Stimulated activated CD4-positive, alpha-beta T cell treated with anti-CD3 and anti-CD28 coated beads, Interleukin-1b, Interleukin-23, amount 100 ng/mL, for 48 hours (primary cell): ENCODE results near the gene RARG.

Experiments used
- DNase-seq: peaks from one replicate; pipeline ENCODE4 v3.0.0-alpha.2; 2020

RARG gene

GRCh38 chr12:53231921-53232645, at the start of gene RARG:
Gene RARG, minus strand, starts transcription at chr12:53232209. Its CDS starts 4,664 bp downstream, at chr12:53227545.
- peak; percentile 63 for DNase-seq

GRCh38 chr12:53279888-53280498, 48.0 kb upstream of the RARG start:
- DNase-seq: no peak

- no peak for DNase-seq
Measured at GRCh38 chr12:53279283-53279869, 47.4 kb upstream of the RARG start.

- DNase-seq: no peak
Measured at GRCh38 chr12:53277981-53278380, 46.0 kb upstream of the RARG start.

GRCh38 chr12:53276511-53276910, 44.5 kb upstream of the RARG start:
- DNase-seq: no peak

GRCh38 chr12:53274445-53274844, 42.4 kb upstream of the RARG start:
- DNase-seq: no peak

- DNase-seq: no peak
Measured at GRCh38 chr12:53268630-53269562, 36.9 kb upstream of the RARG start.

GRCh38 chr12:53267999-53268629, 36.1 kb upstream of the RARG start, which contains the start of gene ESPL1:
Gene ESPL1, plus strand, starts transcription at chr12:53268299. Its CDS starts 468 bp downstream, at chr12:53268767.
- DNase-seq: peak; percentile 84

- peak; percentile 49 for DNase-seq
Measured at GRCh38 chr12:53267306-53267998, 35.4 kb upstream of the RARG start.

GRCh38 chr12:53265783-53266182, 33.8 kb upstream of the RARG start:
- DNase-seq: no peak

GRCh38 chr12:53259891-53260290, 27.9 kb upstream of the RARG start:
- DNase-seq: no peak

GRCh38 chr12:53258541-53259539, 26.8 kb upstream of the RARG start:
- DNase-seq: no peak

GRCh38 chr12:53255996-53256395, 24.0 kb upstream of the RARG start:
- no peak for DNase-seq

GRCh38 chr12:53254816-53255545, 23.0 kb upstream of the RARG start:
- DNase-seq: no peak

- no peak for DNase-seq
Measured at GRCh38 chr12:53253298-53253697, 21.3 kb upstream of the RARG start.

- no peak for DNase-seq
Measured at GRCh38 chr12:53252349-53252916, 20.4 kb upstream of the RARG start.

GRCh38 chr12:53251477-53252348, 19.7 kb upstream of the RARG start:
- peak; percentile 69 for DNase-seq

GRCh38 chr12:53245286-53245685, 13.3 kb upstream of the RARG start:
- DNase-seq: no peak
